Activated CD4-positive, CD25-positive, alpha-beta regulatory T cell treated with anti-CD3 and anti-CD28 coated beads, Interleukin-2, amount 50 U/mL, for 72 hours (primary cell): ENCODE measurements around the gene OR8D2.

Source experiments
- DNase-seq: peaks from one replicate; pipeline ENCODE4 v3.0.0; 2021

OR8D2 gene

GRCh38 chr11:124320097-124320496, at the start of gene OR8D2:
Gene OR8D2 (minus strand): TSS chr11:124320197. CDS start chr11:124320197, 0 bp downstream.
- no peak for DNase-seq

GRCh38 chr11:124359566-124359965, 39.6 kb upstream of the OR8D2 start:
- DNase-seq = no peak

- DNase-seq = no peak
Measured at GRCh38 chr11:124346311-124346955, 26.4 kb upstream of the OR8D2 start.

GRCh38 chr11:124344346-124344745, 24.3 kb upstream of the OR8D2 start:
- no peak for DNase-seq

- no peak for DNase-seq
Measured at GRCh38 chr11:124340142-124340447, 20.1 kb upstream of the OR8D2 start.

GRCh38 chr11:124339396-124340141, 19.6 kb upstream of the OR8D2 start:
- no peak for DNase-seq

GRCh38 chr11:124331873-124332272, 11.9 kb upstream of the OR8D2 start:
- no peak for DNase-seq

- DNase-seq = no peak
Measured at GRCh38 chr11:124329787-124330478, 9.9 kb upstream of the OR8D2 start.

- no peak for DNase-seq
Measured at GRCh38 chr11:124327775-124328174, 7.8 kb upstream of the OR8D2 start.

GRCh38 chr11:124322356-124322755, 2.4 kb upstream of the OR8D2 start:
- DNase-seq = no peak

- DNase-seq = no peak
Measured at GRCh38 chr11:124315052-124315451, 4.9 kb downstream of the OR8D2 start.

GRCh38 chr11:124313849-124314248, 6.1 kb downstream of the OR8D2 start, which contains the start of gene OR8D1:
Gene OR8D1 (minus strand): TSS chr11:124313949. CDS start chr11:124310766, 3,183 bp downstream.
- DNase-seq = no peak

- DNase-seq = no peak
Measured at GRCh38 chr11:124313131-124313530, 6.9 kb downstream of the OR8D2 start.

GRCh38 chr11:124311670-124312069, 8.3 kb downstream of the OR8D2 start:
- DNase-seq = no peak

- no peak for DNase-seq
Measured at GRCh38 chr11:124311269-124311668, 8.7 kb downstream of the OR8D2 start.

- no peak for DNase-seq
Measured at GRCh38 chr11:124310721-124311120, 9.3 kb downstream of the OR8D2 start.

GRCh38 chr11:124307093-124307492, 12.9 kb downstream of the OR8D2 start:
- DNase-seq = no peak

- no peak for DNase-seq
Measured at GRCh38 chr11:124302347-124303125, 17.5 kb downstream of the OR8D2 start.

GRCh38 chr11:124301548-124301947, 18.4 kb downstream of the OR8D2 start:
- no peak for DNase-seq

- DNase-seq = no peak
Measured at GRCh38 chr11:124297921-124298320, 22.1 kb downstream of the OR8D2 start.

- no peak for DNase-seq
Measured at GRCh38 chr11:124296016-124296415, 24.0 kb downstream of the OR8D2 start.

GRCh38 chr11:124294687-124295086, 25.3 kb downstream of the OR8D2 start:
- DNase-seq = no peak
